Stimulated activated CD4-positive, alpha-beta T cell treated with anti-CD3 and anti-CD28 coated beads, TNF-alpha, amount 100 ng/mL, for 24 hours (primary cell): Measurements from ENCODE around the gene CTNNA3.

Experiments
- DNase-seq, 3 experiments: peaks; one replicate each; pipeline ENCODE4 v3.0.0-alpha.2; 2020; ENCODE audit warnings: low read depth in 3 of 3

The CTNNA3 gene

DNA sequence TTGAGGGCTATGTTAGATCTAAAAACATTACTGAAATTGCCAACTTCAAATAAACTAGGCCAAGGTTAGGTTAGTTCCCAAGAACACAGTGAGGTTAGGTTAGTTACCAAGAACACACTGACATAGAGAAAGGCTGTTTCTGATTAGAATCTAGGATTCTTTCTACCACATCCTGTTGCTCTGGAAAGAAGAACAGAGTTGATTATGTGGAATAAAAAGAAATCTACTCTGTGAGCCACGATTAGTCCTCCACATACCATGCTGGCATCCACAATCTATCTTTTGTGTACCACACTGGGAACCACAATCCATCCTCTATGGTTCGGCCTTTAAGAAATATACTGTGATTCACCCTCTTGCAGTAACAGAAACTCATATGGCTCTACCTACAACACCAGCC is 678.8 kb downstream of the CTNNA3 start:
- DNase-seq = no peak

GRCh38 chr10:67015225-67015624 is 680.8 kb downstream of the CTNNA3 start:
- no peak for DNase-seq

GRCh38 chr10:67011981-67012380 is 684.0 kb downstream of the CTNNA3 start:
- DNase-seq = no peak

GRCh38 chr10:67011480-67011879 is 684.5 kb downstream of the CTNNA3 start:
- no peak for DNase-seq

GRCh38 chr10:67005981-67006380 is 690.0 kb downstream of the CTNNA3 start:
- no peak for DNase-seq

- DNase-seq = no peak
Measured at GRCh38 chr10:67004690-67005089, 691.3 kb downstream of the CTNNA3 start.

DNA sequence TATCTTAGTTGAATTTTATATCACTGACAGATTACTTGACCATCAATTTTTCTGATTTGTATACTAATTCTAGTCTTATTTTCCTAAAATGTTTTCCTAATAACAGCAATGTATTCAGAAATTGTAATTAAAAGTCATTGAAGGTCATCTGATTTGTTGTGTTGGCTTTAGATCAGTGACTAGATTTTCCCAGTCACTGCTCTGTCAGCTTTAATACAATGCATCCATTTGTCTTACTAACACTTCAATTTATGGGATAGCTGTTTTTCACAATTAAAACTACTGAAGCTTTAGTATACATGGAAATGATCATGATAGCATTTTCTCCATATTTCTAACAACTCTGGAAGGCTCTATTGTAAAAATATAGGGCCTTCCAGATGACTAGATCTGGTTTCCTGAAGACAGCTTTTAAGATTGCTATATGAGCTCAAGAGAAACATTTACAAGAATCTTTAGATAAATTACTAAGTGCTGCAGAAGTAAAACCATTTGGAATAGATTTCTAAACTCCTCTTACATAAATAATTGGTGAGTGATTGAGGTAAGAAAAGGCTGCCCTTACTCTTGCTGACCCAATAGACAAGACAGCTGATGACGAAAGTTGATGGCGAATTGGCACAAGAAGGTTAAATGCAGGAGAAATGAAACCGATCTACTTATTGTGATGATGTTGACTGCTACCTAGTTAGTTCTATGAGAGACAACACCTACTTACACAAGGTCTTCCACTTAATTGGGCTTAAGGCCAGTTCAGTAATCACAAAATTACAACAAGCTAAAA is 696.0 kb downstream of the CTNNA3 start:
- DNase-seq = no peak

- DNase-seq = no peak
Measured at GRCh38 chr10:66996996-66997395, 699.0 kb downstream of the CTNNA3 start.

DNA sequence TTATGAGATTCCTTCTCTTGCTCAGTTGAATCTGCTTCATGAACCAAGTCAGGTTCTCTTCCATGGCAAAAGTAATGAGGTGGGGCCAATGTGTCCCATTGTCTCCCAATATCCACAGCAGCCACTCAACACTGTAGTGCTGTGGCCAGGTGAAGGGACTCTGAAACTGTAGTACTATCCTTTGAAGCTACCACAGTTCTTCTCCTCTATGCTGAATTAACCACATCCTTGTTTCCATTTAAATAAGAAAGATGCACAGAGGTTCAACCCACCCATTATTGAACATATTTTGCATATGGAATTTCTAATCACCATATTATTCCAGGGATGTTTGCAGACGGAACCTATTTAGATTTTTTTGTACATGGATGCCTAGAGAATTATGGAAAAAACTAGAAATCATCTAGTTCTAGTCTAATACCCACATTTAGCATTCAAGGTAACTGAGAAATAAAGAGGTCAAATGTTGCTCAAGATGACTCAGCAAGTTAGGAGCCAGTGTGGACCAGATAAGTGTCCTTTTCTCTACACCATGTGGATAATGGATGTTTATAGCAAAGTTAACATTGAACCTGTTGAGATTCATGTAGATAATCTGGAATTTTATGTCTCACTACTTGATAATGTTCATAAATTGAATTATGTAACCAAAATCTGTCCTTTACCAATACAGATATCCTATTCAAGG is 705.7 kb downstream of the CTNNA3 start:
- DNase-seq = no peak

DNA sequence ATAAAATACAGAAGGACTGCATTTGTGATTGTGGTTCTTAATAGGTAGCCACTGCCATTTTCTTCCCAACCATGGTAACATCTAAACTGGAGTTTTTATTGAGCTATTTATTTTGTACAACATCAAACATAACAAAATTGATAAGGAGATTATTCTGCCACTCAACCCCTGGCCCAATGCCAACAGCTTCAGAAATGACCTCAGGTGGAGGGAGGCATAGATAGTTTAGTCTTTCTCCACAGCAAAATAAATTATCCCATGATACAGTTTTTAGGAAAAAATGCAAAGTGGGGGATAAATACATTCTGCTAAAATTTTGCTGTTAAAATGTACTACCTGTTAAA is 712.5 kb downstream of the CTNNA3 start:
- DNase-seq = no peak

- DNase-seq = no peak
Measured at GRCh38 chr10:66982792-66983474, 713.1 kb downstream of the CTNNA3 start.

- no peak for DNase-seq
Measured at GRCh38 chr10:66982053-66982420, 714.0 kb downstream of the CTNNA3 start.

DNA sequence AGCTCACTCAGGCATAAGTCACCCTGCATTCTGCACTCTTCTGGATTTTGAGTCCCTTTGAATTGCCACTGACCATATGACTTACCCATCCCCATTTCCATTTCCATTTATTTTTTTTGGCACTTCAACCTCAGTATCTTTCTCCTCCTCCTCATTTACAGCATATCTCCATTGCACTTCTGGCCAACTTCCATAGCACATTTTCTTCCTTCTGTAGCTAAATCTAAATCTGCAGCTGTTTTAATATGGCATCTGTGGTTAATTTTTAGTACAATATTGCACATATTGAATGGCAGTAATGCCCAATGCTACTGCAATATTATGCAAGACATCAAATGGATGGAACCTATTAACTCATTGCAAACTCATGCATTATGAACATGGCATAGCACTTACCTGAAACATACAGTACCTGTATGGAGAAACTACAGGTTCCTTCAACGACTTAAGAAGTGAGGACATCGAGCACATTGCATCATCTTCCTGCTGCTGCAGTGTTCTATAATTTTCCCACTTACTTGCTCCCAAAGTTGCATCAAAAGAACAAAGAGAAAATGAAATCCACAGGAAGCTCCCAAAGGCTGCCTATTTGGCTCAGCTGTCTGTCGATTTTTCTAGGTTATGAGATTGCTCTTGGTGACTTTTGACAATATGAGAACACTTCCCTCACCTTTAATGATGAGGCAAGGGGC is 714.5 kb downstream of the CTNNA3 start:
- no peak for DNase-seq

GRCh38 chr10:66980246-66980815 is 715.7 kb downstream of the CTNNA3 start:
- DNase-seq = no peak

DNA sequence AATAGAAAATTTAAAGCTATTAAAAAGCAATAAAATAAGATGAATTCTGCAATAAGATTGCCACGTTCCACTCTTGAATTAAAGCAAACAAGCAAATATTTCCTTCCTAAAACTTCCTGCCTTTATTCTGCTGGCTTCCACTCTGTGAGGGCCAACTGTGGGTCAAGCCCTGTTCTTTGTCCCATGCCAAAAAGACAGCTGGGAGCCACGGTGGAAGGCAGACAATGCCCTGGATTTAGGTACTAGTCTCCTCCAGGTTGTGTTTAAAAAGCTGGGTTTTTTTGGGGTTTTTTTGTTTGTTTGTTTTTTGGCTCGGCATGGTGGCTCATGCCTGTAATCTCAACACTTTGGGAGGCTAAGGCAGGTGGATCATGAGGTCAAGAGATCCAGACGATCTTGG is 731.0 kb downstream of the CTNNA3 start:
- no peak for DNase-seq

DNA sequence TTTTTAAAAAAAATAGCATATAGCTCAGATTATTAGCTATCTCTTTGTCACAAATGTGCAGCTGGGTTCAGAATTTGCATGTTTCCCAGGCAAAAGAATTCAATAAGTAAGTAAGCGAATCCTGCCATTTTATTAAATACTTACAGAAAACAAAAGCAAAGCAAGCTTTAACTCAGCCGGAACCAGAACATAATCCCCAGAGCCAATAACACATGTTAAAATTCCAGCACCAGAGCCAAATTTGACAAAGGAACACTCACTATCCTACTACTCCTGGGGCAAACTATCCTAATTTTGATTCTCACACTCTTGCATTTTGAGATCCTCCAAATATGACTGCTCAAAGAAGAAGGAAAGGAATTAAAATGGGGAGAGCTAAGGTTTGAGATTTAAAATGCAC is 737.5 kb downstream of the CTNNA3 start:
- no peak for DNase-seq

GRCh38 chr10:66951896-66952295 is 744.1 kb downstream of the CTNNA3 start:
- no peak for DNase-seq

GRCh38 chr10:66943590-66943989 is 752.4 kb downstream of the CTNNA3 start:
- no peak for DNase-seq

DNA sequence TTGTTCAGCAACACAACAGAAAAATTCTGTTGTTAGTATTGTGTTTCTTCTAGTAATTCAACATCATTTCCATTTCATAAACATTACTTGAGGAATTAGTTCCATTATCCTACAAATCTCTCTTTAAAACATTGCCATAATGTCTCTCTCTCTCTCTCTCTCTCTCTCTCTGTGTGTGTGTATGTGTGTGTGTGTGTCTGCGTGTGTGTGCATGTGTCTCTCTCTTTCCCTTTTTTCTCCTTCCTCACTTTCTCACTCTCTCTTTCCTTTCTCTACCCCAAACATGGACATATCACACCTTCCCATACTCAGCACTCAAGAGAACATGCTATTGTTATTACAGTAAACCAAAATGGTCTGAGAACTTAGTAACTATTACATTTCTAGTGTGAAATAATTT is 753.6 kb downstream of the CTNNA3 start:
- DNase-seq = no peak

DNA sequence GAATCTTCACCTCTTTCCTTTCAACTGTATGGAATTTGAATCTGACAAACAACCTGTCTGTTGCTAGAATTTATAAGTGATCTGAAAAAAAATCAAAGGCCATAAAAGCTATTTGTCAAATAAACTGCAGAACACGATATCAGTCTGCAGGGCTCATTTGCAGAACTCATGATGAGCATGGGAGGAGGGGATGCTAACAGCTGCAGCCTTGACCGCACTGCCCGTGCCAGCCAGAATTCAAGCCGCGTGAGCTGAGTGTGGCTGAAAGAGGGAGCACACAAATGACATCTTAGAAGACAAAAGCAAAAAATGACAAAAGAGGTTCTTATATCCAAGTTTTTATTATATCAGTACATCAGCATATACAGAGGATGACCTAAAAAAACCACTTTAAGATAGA is 754.5 kb downstream of the CTNNA3 start:
- no peak for DNase-seq

GRCh38 chr10:66940965-66941364 is 755.0 kb downstream of the CTNNA3 start:
- no peak for DNase-seq

GRCh38 chr10:66934711-66935110 is 761.3 kb downstream of the CTNNA3 start:
- no peak for DNase-seq
